Hypothalamus (tissue), 51 donors: Measurements from ENCODE around the gene KRT76.
"Not testable (repeated sequence)": the region's sequence is repeated elsewhere in the genome, so short reads cannot be mapped to it uniquely, and the experiment has no call there.

Experiments
- DNase-seq, 51 donors: peaks; one replicate each; lab custom pipeline; 2025; lab: John Stamatoyannopoulos, UW

The KRT76 gene

DNA sequence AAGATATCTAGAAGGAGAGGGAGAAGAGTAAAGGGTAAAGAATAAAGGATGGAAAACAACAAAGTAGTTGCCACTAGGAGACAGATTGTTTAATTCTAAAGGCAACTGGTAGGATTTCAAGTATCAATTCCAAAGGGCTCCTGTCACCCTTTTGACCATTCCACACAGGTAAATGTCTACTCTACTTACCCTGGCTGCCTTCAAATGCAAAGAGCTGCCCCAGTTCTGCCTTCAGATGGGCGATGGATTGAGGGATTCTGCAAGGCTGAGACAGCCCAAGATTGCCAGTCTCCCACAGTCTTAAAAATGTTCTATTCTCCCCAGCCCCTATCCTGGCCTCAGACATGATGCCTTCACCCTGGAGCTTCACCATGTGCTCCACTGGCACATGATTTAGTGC is 11.4 kb downstream of the KRT76 start:
- no peak for DNase-seq

- DNase-seq: no peak
These were observed 13.2 kb downstream of the KRT76 start for GRCh38 chr12:52763991-52764390.

DNA sequence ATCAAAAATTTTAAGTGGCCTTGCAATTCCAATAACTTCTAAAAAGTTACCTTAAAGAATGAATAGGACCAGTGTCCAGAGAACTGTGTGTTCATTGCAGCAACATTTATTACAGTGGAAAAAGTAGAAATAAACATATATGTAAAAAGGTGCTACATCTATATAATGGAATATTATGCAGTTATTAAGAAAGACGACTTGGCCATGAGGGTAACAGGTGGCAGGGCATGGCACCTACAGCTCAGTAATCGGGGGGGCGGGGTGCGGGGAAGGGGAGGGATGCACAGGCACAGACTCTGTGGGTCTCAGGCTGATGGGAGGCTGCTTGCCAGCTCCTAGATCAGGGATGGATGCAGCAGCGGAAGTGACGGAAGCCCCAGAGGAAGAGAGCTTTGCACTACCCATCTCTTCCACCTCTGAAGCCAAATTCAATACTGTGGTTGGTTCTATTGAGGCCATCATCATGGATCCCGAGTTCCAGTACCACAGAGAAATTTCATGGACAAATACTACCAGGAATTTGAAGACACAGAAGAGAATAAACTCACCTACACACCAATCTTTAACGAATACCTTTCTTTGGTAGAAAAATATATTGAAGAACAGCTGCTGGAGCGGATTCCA is 14.0 kb downstream of the KRT76 start:
- no peak for DNase-seq

GRCh38 chr12:52761802-52762201 is 15.3 kb downstream of the KRT76 start:
- no peak for DNase-seq

GRCh38 chr12:52761218-52761617 is 15.9 kb downstream of the KRT76 start:
- DNase-seq: not testable (repeated sequence)

DNA sequence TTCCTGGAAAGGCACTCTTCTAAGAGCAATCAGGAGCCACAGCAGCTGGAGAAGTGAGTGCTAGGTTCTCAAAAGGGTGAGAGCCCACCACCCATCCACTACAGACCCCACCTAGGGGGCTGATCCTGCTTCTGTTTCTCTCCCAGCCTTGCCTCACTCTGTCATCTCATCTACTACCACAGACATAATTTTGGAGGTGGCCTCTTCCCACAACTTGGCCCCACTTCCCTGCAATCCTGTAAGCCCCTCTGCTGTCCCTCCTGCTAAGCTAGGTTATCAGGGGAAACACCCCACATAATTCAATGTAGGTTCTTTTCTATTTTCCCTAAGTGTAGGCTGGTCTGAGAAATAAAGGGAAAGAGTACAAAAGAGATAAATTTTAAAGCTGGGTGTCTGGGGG is 16.5 kb downstream of the KRT76 start:
- DNase-seq: no peak

GRCh38 chr12:52759695-52760094 is 17.4 kb downstream of the KRT76 start:
- DNase-seq: no peak

DNA sequence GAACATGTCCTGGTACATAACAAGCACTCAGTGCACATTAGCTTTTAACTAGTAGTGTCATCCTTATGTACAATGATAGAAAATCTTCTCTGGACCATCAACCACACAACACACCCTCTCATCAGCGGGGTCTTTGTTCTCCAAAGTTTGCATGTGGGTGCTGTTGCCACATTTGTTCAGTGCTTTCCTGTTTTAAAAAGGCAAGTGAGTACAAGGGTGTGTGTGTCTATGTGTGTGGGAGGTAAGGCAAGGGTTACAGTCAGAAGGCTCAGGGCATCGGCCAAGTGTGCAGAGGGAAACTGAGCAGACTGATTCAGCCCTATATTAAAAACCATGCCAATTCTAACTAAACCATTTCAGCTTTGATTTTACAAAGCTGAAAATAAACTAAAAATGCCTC is 17.9 kb downstream of the KRT76 start:
- no peak for DNase-seq

DNA sequence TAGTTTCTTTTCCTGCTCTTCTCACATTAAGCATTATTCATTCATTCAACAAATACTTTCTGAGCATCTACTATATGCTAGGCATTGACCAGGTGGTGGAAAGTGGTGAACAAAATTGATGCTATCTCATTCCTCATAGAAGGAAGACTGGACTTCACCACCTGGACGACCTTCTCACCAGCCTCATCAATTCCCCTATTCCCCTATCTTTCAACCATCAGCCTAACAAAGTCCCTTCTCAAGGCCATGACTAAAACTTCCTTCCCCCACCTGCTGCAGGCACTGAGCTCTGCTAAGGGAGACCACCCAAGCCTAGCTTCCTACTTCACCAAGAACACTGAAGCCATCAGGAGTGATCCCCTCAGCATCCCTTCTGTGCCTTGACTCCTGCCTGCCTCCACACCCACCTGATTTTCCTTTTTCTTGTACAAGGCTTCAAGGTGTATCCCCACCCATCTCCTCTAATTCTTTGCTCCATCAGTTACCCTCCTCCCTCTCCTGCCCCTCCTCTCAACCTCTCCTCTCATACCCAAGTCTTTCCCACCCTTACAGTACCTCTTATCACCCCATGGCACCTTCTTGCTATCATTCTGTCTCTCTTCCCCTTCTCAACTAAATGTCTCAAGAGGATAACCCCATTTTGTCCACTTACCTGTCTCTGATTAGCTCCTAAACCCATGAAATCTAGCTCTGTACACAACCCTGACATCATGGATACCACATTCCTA is 19.5 kb downstream of the KRT76 start:
- DNase-seq: no peak

- DNase-seq: no peak
These were observed 20.7 kb downstream of the KRT76 start for GRCh38 chr12:52756281-52756960.

DNA sequence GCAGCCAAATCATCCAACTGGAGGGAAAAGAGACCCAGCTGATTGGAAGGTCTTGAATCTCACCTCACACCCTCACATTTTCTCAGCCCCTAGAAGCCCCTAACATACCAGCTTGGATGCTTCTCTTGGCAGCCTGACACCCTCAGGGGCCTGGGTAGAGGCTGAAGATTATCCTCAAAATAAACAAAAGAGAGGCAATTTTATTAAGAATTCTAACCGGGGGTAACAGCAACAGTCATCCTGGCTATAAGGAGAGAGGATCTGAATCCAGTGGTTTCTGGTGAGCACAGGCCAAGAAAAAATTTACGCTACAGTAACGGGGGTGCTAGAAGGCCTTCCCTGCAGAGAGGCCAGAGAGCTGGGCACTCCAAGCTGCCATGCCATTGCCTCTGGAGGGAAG is 21.6 kb downstream of the KRT76 start:
- DNase-seq: no peak

- no peak for DNase-seq
These were observed 23.0 kb downstream of the KRT76 start for GRCh38 chr12:52754135-52754534.

DNA sequence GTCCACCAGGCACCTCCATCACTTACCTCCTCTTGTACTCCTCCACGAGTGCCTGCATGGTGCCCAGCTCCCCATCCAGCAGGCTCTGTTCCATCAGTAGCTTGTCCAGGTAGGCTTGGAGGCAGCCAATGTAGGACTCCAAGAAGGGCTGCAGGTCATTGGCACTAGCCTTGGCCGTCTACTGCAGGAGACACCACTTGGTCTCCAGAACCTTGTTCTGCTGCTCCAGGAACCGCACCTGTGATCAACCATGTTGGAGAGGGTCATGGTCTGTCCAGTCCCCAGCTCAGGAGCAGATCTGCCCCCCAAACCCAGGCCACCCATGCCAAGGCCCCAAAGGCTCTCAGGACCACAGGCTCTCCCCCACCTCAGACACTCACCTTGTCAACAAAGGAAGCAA is 23.9 kb downstream of the KRT76 start:
- no peak for DNase-seq

DNA sequence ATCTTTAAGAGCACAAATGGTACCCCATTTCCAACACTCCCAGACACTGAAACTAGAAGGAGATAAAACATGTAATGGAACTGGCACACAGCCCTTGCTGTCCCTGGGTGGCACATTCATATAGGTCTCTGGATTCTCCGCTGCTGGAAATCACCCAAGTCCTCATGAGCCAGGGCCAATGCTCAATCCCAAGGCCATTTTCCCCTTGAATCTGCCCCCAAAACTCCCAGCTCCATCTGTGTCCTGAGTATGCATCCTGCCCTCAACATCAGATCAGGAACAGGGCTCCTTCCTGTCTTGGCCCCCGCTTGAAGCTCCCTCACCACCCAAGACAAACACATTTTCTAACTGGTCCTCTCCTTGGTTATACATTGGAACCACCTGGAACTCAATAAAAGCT is 24.6 kb downstream of the KRT76 start:
- no peak for DNase-seq

DNA sequence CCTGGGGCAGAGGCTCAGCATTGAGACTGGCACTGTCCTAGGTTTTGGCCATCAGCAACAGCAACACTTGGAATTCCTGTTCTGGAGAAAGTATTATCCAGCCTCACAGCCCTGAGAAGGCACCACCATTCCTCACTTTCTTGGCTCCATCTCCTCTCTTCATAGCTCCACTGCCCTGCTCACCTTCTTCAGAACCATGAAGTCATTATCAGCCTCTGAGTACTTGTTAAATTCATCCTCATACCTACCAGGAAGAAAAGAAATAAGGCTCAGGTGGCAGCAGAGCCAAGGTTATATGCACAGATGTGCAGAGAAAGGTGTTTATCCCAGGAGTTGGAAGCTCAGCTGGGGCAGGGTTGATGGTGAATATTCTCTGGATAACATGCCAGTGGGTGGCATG is 25.4 kb downstream of the KRT76 start:
- no peak for DNase-seq

DNA sequence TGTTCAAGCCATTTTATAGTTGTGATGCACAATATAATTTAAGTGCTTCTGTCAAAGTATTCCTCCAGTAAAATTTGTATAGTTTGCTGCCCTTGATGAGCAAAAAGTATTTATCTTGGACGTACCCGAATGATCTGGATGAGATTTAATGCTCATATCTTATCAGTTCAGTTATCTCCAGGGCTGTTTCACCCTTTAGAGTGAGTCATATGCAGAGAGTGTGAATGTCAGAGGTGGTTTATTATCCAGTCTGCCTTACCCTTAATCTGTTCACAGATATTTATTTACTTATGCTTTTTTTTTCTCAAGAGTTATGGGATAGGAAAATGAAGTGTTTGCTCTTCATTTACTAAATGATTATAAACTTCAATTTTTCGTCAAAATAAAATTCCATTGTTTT is 26.6 kb downstream of the KRT76 start:
- not testable (repeated sequence) for DNase-seq

GRCh38 chr12:52749827-52750226 is 27.3 kb downstream of the KRT76 start:
- DNase-seq: no peak

DNA sequence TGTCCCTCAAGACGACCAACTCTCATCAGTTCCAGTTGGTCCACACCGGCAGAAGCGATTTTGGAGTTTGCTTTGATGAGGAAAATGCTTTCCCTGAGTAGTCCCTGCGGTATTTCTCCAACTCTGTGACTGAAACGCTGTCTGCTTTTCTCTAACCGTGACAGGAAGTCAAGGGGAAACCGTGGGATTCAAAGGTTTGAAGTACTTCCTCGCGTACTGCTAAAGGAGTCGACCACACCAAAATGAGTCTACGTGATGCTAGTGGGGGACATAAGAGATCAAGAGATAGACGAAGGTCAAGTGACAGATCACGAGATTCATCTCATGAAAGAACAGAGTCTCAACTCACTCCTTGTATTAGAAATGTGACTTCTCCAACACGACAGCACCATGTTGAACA is 28.6 kb downstream of the KRT76 start:
- no peak for DNase-seq

DNA sequence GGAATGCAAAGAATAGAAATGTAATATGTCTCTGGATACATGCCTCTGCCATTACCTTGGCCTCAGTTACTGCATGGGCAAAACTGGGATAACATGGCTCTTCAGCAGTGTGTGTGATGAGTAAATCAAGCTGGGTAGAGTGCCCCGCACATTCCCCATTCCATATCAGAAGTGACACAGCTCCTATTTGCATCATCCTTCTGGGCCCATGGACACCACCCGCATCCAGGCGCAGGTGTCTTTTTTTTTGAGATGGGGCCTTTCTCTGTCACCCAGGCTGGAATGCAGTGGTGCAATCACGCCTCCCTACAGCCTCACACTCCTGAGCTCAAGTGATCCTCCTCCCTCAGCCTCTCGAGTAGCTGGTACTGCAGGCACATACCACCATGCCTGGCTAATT is 31.6 kb downstream of the KRT76 start:
- DNase-seq: no peak

GRCh38 chr12:52744493-52745156 is 32.5 kb downstream of the KRT76 start:
- DNase-seq: no peak

DNA sequence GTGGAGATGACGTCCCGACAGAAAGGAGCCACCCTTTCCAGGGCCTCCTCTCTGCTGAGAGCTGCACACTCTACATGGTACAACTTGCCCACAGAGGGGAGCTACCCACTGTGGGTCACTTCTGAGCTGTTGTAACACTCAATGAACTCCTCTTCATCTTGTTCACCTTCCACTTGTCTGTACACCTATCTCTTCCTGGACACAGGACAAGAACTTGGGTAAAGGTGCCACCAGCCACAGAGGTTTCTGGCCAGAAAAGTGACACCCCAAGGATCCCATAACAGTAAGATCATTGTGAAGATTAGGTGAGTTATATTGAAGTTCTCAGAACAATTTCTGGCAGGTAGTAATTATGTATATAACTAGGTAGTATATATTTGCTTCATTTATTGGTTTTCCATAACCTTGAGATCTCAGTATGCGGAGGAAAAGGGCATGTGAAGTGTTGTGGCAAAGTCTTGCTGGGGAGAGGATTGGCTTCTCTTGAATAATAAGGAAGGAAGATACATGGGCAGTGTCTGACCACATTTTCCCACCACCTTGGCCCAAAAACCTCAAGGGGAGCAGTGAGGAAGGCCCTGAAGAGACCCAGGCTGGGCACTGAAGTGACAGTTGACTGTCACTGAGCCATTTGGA is 34.2 kb downstream of the KRT76 start:
- no peak for DNase-seq
